HL-60 (cell line): ENCODE results near the gene TGFBI.

ENCODE experiments used
- CTCF ChIP-seq: IDR thresholded peaks from one replicate; pipeline ENCODE4 v1.5.1; 2011; ENCODE audit warnings: low read length, control low read depth, inconsistent platforms; ENCODE audit not compliant: insufficient read depth
- GABPA ChIP-seq: IDR thresholded peaks from 2 replicates; pipeline ENCODE4 v1.6.1; 2012; ENCODE audit warnings: low read depth
- POLR2AphosphoS5 ChIP-seq: IDR thresholded peaks from 2 replicates; pipeline ENCODE4 v1.6.1; 2012; ENCODE audit warnings: low read depth
- REST ChIP-seq: IDR thresholded peaks from 2 replicates; pipeline ENCODE4 v1.6.1; 2012; ENCODE audit warnings: low read depth; ENCODE audit not compliant: insufficient replicate concordance
- SPI1 ChIP-seq: IDR thresholded peaks from 2 replicates; pipeline ENCODE4 v1.6.1; 2012; ENCODE audit warnings: low read depth, mild to moderate bottlenecking, borderline replicate concordance

DNA sequence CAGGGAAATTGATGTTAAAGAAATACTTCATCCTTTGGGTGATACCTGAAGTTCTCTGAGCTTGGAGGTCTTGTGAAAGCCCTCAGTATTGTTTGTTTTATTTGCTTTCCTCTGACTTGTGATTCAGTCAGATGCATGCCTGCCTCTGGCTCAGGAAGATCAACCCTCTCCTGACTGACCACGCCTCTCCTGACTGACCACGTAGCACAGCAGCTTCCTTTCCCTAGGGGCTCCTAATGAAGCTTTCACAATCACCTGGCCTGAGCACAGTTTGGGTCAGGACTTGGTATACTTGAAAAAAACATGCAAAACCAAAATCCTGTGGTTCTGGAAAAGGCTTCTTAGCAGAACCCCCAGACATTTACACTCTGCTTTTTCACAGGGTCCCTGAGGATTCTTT lies 3.8 kb downstream of the TGFBI start:
- no peak for TF ChIP-seq POLR2AphosphoS5
- TF ChIP-seq CTCF, result no peak
- TF ChIP-seq REST, result no peak
- no peak for TF ChIP-seq SPI1
- TF ChIP-seq GABPA, result no peak
